NCI-H510A treated with DMSO at 0.1 percent for 48 hours (cell line): ENCODE results near the gene ARHGAP42.

Source experiments
- DNase-seq: peaks from one replicate; lab custom pipeline; 2025; lab: John Stamatoyannopoulos, UW

The ARHGAP42 gene

DNA sequence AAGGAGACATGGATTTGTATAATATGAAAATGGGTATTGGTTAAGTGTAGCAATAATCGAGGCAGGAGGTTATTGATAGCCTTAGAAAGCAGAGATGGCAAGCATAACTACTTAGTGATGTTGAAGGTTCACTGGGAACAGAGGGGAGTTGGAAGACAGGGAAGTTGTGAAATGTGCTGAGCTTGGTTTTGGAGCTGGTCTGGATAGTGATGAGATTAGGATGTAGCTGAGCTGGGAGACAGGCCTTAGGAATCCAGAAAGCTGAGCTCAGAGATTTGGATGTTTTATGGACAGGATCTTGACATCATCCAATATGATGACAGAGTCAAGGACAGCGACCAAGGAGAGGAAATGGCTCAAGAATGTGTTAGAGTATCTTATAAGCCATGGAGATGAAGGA, 113.1 kb downstream of the ARHGAP42 start:
- no peak for DNase-seq

DNA sequence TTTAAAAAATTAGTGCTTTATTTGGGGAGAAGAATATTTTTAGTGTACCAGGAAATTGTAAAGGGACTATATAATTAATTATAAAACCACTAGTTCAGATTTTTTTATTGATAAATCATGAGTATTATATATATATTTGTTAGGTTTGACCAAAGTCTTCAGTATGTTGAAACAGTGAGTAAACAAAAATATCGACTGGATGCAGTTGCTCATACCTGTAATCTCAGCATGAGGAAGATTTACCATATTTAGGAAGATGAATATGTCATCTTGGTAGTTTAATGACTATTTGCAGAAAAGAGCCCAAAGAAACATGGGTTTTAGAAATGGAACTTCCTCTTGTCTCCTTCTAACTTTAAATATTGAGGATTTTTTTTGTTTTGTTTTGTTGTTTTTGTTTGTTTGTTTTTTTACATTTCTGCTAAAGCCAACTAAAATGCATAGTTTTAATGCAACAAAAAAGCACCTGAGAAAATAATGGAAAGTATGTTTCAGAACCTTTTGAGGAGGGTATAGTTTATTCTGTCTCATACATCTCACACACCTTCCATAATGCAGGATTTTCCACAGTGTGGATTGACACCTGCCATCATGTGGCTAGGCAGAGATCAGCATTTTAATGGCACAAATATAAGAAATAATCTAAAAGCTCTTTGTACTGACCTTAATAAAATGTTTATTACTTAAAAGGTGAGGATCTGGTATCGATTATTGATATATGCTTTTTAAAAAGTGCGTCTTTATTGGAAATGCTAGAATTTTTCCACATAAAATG, 114.3 kb downstream of the ARHGAP42 start:
- DNase-seq, result no peak

DNA sequence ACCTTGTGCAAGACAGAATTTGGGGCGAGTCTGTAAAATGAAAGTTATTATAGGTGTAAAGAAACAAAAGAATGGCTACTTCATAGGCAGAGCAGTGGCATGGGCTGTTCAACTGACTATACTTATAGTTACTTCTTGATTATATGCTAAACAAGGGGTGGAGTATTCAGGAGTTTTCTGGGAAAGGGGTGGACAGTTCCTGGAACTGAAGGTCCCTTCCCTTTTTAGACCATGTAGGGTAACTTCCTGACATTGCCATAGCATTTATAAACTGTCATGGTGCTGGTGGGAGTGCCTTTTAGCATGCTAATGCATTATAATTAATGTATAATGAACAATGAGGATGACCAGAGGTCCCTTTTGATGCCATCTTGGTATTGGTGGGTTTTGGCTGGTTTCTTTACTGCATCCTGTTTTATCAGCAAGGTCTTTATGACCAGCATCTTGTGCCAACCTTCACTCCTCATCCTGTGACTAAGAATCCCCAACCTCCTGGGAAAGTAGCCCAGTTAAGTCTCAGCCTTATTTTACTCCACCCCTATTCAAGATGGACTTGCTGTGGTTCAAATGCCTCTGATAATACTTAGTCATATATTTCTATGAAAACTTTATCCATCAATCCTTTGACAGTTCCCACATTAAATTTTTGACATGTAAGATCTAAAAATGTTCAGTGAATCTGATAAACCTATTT, 118.6 kb downstream of the ARHGAP42 start:
- DNase-seq, result no peak

DNA sequence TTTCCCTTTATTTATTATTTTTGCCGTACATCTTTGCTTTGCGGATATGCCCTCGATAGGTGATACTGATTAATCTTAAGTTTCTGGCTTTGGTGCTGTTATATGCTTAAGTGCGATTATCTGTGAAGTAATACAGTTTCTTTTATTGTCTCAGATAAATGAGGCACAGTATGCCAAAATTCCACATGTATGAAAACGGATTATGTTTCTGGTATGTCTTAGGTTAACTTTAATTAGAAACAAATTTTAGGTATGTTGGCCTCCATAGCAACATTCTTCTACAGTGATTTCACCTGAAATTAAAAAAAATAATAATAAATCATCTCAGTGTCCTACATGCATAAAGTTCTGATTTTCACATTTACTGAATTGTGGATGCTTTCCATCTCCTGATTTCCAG, 119.2 kb downstream of the ARHGAP42 start:
- DNase-seq, result no peak

- no peak for DNase-seq
Observed at GRCh38 chr11:100808904-100809491, 121.9 kb downstream of the ARHGAP42 start.

DNA sequence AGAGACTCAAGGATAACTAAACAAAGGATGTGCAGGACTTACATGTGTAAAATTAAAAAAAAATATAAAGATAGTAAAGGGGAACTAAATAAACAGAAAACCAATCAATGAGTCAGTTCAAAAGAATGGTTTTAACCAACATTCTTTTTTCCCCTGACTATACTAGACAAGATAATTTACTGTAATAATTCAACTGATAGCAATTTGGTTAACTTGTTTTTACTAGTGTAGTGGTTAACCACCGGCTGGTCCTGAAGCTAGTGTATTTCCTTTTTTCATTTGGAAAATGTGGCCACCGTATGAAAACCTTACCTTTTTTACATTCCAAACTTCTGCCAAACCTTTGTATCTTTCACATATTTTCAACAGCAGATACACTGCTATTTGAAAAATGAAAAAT, 123.1 kb downstream of the ARHGAP42 start:
- no peak for DNase-seq

DNA sequence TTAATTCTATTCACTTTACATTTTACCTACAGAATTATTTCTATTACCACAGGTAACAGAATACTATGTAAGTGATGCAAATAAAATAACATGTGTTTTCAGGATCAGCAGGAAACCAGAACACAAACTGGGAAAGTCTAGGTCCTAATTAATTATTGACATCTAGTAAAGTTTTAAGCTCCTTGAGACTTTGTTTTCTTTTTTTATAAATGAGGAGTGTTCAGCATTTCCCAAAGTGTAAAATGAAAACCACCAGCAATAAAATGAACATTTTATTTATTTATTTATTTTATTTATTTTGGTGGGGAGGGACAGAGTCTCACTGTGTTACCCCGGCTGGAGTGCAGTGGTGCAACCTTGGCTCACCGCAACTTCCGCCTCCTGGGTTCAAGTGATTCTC, 123.6 kb downstream of the ARHGAP42 start:
- DNase-seq, result no peak

GRCh38 chr11:100812517-100812916, 125.4 kb downstream of the ARHGAP42 start:
- DNase-seq, result no peak

DNA sequence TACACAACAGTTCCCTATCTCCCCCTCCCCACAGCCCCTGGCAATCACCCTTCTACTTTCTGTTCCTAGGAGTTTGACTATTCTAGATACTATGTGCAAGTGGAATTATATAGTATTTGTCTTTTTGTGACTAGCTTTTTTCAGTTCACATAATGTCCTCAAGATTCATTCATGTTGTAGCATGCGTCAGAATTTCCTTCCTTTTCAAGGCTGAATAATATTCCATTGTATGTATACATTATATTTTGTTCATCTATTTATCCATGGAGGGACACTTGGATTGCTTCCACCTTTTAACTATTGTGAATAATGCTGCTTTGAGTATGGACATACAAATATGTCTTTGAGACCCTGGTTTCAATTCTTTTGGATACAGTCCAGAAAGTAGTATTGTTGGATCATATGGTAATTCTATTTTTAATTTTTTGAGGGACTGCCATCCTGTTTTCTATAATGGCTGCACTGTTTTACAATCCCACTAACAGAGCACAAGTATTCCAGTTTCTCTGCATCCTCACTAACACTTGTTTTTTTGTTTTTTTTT, 128.8 kb downstream of the ARHGAP42 start:
- DNase-seq, result no peak

DNA sequence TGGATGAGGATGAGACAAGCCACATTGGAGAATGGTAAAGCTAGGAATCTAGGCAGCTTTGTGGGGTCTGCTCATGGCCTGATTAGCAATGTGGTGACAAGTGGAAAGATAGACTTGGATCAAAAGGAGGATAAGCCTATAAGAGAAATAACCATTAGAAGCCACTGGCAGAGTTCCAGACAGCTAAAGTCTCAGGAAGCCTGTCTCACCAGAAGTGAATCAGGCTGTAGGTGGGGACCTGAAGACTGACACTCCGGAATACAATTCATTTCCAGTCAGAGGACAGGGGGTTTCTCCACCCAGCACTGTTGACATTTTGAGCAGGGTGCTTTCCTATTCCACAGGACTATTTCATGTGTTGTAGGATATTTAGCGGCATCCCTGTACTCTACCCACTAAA, 129.7 kb downstream of the ARHGAP42 start:
- DNase-seq, result no peak

- no peak for DNase-seq
Observed at GRCh38 chr11:100817620-100818019, 130.5 kb downstream of the ARHGAP42 start.

DNA sequence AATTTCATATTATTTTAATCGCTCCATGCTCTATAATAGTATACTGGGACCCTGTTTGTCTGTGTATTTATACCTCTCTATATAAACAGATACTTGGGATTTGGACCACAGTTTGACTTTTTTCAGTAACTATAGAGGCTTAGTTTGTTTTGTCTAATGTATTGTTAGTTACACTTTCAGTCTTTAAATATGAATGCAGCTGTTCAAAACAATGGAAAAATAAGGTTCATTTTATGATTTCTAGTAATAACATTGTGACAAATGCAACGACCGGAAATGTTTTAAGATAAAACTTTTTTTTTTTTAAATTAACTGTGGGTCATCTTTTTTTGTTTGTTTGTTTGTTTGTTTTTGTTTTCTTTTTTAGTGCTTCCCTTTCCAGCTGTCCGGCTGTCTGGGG, 133.5 kb downstream of the ARHGAP42 start:
- no peak for DNase-seq

DNA sequence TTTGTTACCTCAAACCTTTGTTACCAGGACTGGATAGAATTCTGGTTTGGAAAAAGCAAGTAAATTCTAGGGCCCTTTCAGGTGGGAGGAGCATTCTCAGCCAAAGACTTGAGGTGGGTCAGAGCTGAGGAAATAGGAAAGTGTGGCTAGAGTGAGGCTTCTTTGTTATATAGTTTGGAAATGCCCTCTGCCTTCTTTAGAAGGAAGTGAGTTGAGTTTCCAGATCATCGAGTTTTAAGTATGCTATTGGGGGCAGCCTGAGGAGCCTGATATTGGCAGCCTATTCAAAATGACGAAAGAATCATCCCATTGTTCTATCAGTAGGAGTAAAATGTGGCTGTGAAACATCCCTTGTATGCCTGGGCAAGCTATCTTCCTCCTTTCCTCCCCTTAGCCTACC, 134.1 kb downstream of the ARHGAP42 start:
- no peak for DNase-seq

DNA sequence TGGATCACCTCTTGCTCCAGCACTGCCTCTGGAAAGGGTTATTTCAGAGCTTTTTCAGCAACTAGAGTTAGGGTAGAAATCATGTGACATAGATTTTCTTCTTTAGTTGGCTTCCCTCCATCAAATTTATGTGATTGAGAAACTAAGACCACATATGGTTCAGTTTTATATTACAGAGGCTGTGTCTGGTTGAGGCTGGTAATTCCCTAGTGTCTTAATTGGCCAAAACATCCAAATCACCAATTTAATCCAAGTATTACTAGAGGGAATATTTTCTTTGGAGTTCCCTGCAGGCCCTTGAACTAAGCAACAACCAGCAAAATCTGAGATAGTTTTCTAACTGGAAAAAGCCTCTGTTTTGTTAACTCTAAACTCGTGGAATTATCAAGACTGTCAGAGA, 136.3 kb downstream of the ARHGAP42 start:
- DNase-seq, result no peak

- no peak for DNase-seq
Observed at GRCh38 chr11:100824041-100824809, 137.1 kb downstream of the ARHGAP42 start.

GRCh38 chr11:100825626-100826025, 138.5 kb downstream of the ARHGAP42 start:
- no peak for DNase-seq

DNA sequence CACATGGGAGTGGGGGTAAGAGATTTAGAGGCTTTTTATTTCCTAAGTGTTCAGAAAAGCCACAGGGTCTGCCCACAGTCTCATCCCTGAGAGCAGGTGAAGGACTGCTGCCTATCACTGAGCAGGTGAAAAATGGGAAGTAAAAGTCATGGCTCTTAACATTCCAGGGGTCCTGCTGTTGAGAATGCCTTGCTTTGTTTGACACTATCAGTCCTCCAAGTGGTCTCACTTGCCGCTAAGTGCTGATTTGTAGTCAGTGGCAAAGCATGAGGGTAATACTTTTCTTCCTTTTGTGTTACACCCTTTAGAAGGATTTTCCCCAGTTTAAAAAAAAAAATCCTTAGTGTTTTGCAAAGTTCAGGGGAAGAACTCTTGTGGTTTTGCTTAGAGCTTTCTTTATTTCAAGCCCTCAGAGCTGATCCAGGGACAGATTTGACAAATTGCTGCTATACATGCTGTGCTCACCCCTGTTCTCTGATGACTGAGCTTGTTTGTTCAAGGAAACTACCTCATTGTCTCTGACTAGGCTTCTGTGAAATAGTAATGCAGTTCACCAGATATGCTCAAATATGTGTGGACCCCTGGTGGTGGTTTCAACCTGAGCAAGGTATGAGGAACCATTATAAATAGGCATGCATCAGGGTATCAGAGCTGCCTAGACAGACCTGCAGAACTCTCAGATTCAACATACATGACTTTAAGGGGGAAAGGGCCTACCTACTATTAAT, 141.0 kb downstream of the ARHGAP42 start:
- DNase-seq, result no peak

GRCh38 chr11:100830274-100830673, 143.2 kb downstream of the ARHGAP42 start:
- DNase-seq, result no peak

GRCh38 chr11:100830978-100831732, 144.1 kb downstream of the ARHGAP42 start:
- no peak for DNase-seq

DNA sequence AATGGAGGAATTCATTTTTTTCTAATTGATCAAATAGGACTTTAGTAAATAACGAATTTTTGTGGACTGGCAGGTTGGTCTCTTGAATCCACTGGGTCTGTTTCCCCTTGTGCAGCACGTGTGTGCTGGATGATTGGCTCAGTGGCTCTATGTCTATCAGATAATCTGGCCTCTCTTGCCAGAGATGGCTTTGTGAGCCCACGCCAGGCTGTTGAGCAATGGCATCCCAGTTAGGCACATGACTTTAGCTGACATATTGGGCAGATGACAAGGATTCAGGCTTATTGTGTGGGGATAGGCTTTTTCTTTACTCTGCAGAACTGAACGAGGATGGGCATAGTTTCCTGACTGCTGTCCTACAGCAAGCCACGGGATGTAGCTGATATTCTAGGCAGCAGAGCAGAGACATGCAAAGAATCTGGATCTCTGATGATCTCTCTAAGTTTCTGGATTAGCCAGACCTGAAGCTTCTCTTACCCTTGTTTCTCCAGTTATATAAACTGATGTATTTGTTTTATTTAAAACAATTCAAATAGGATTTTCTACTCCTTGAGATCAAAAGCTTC, 144.9 kb downstream of the ARHGAP42 start:
- DNase-seq, result no peak
